GM21381 (cell line): ENCODE results near the gene PIK3R1.

Source experiments
- ATAC-seq: cut with Tn5 transposase; IDR thresholded peaks from one replicate; pipeline ENCODE4 v1.9.1; 2021; ENCODE audit warnings: mild to moderate bottlenecking, moderate library complexity; ENCODE audit not compliant: unreplicated experiment

Gene PIK3R1

GRCh38 chr5:68215208-68215897 is at the start of gene PIK3R1:
PIK3R1 (plus strand) TSS chr5:68215756; CDS start chr5:68226676, 10,920 bp downstream.
- peak; percentile 78 for ATAC-seq

- ATAC-seq: no peak
These were observed 48.3 kb upstream of the PIK3R1 start for GRCh38 chr5:68167195-68167651.

GRCh38 chr5:68169903-68170302 is 45.7 kb upstream of the PIK3R1 start:
- ATAC-seq: no peak

GRCh38 chr5:68170826-68171558 is 44.6 kb upstream of the PIK3R1 start:
- no peak for ATAC-seq

- no peak for ATAC-seq
These were observed 43.2 kb upstream of the PIK3R1 start for GRCh38 chr5:68172314-68172713.

- no peak for ATAC-seq
These were observed 42.5 kb upstream of the PIK3R1 start for GRCh38 chr5:68173007-68173406.

GRCh38 chr5:68176253-68176652 is 39.3 kb upstream of the PIK3R1 start:
- no peak for ATAC-seq

- ATAC-seq: no peak
These were observed 38.6 kb upstream of the PIK3R1 start for GRCh38 chr5:68176802-68177479.

- no peak for ATAC-seq
These were observed 37.9 kb upstream of the PIK3R1 start for GRCh38 chr5:68177676-68178075.

GRCh38 chr5:68178579-68178978 is 37.0 kb upstream of the PIK3R1 start:
- no peak for ATAC-seq

GRCh38 chr5:68180121-68181038 is 35.2 kb upstream of the PIK3R1 start:
- ATAC-seq: no peak

- ATAC-seq: no peak
These were observed 34.4 kb upstream of the PIK3R1 start for GRCh38 chr5:68181039-68181599.

GRCh38 chr5:68182094-68182493 is 33.5 kb upstream of the PIK3R1 start:
- ATAC-seq: no peak

GRCh38 chr5:68182534-68182933 is 33.0 kb upstream of the PIK3R1 start:
- no peak for ATAC-seq

- ATAC-seq: no peak
These were observed 28.1 kb upstream of the PIK3R1 start for GRCh38 chr5:68187268-68188055.

- no peak for ATAC-seq
These were observed 26.4 kb upstream of the PIK3R1 start for GRCh38 chr5:68189171-68189570.

GRCh38 chr5:68189613-68190012 is 25.9 kb upstream of the PIK3R1 start:
- no peak for ATAC-seq

- ATAC-seq: no peak
These were observed 24.9 kb upstream of the PIK3R1 start for GRCh38 chr5:68190619-68191018.

GRCh38 chr5:68191083-68191791 is 24.3 kb upstream of the PIK3R1 start:
- ATAC-seq: no peak
